Testis (tissue), 3 donors: ENCODE measurements around the gene SRD5A1. TPM values are rescaled to one million over a fixed set of nuclear protein-coding genes. Genes with fewer than 3 reads are reported as not detected.

Experiments used
- DNase-seq: peaks from one replicate; pipeline ENCODE4 v3.0.0-alpha.2; 2019
- H3K27ac ChIP-seq, 2 donors: fragments of 200-600 bp; sonication (generic); one replicate each; pipeline ENCODE4 v1.5.1; 2019
- H3K27me3 ChIP-seq: fragments of 200-600 bp; sonication (generic); one replicate; pipeline ENCODE4 v1.5.1; 2019
- H3K36me3 ChIP-seq: fragments of 200-600 bp; sonication (generic); one replicate; pipeline ENCODE4 v1.5.1; 2017; ENCODE audit warnings: low read depth; ENCODE audit errors: missing control alignments
- H3K4me1 ChIP-seq: fragments of 200-600 bp; sonication (generic); one replicate; pipeline ENCODE4 v1.5.1; 2019
- H3K4me3 ChIP-seq, 2 donors: fragments of 200-600 bp; sonication (generic); one replicate each; pipeline ENCODE4 v1.5.1; 2017 to 2019
- H3K9me3 ChIP-seq: fragments of 200-600 bp; sonication (generic); one replicate; pipeline ENCODE4 v1.5.1; 2017
- CTCF ChIP-seq, 3 experiments: fragments of 450-650 bp in 2 of 3; fragments of 200-600 bp in 1 of 3; sonication (generic) in 1 of 3; IDR thresholded peaks; one replicate each; pipeline ENCODE4 v1.5.1; 2016 to 2019; ENCODE audit warnings: antibody characterized with exemption in 3 of 3, mild to moderate bottlenecking in 2 of 3, moderate library complexity in 1 of 3
- POLR2A ChIP-seq: fragments of 450-650 bp; IDR thresholded peaks from one replicate; pipeline ENCODE4 v1.6.1; 2017; ENCODE audit warnings: antibody characterized with exemption, mild to moderate bottlenecking, moderate library complexity
- WGBS, 2 donors: methylation state at CpG; one replicate each; pipeline ENCODE4 v1.1.5; 2018; 5-methylcytosine and 5-hydroxymethylcytosine counted together
- intact Hi-C: fragments of 100-400 bp; cut with DNase I; formaldehyde crosslinking; loops from one replicate; pipeline ENCODE4 v1.15.1; 2023; ENCODE audit warnings: low total_unique reads
- polyA plus RNA-seq: library from polyadenylated mRNA; stranded (reverse); fragments of 350-450 nt; fragmentation: Illumina TruSeq; extraction: RNeasy Lipid Tissue Mini Kit (QIAGEN cat#74804); gene quantifications from one replicate; pipeline ENCODE4 v1.2.3, GENCODE V29; 2014; ENCODE audit warnings: low read depth, low replicate concordance; ENCODE audit not compliant: insufficient read depth
- total RNA-seq, 2 donors: library from RNA; depleted of rRNA; stranded (reverse); fragments of >200 nt; gene quantifications; one replicate each; pipeline ENCODE4 v1.2.3, GENCODE V29; 2016

SRD5A1 gene
- total and polyA plus RNA-seq, 3 donors from 2014 or later = 3.8 to 13.9 (median 7.9) TPM

GRCh38 chr5:6712577-6713273 lies 79.5 kb downstream of the SRD5A1 start:
- Histone ChIP-seq H3K36me3 (no peaks in the 10 kb centered on the region), H3K27me3 (no peaks in the 10 kb centered on the region), H3K4me3 (peak overlapping the region; percentile 76 to 86), H3K9me3 (no peaks in the 10 kb centered on the region), H3K4me1 (peaks cover 36% of the 10 kb centered on the region), H3K27ac (peak overlapping the region; percentile 78 to 97)
- WGBS, 2 donors = 1 to 4% methylated on average over 4 to 65 of the region's 85 CpGs
- intact Hi-C loops = no loop called here
- TF ChIP-seq CTCF (IDR thresholded peaks at IDR 0.05) (no peak), POLR2A (no peak)
- DNase-seq = peak; percentile 95

GRCh38 chr5:6713274-6714225 lies 80.3 kb downstream of the SRD5A1 start, which contains the start of gene TENT4A:
TSS of gene TENT4A (plus strand) at chr5:6713432. CDS start at chr5:6713984, 552 bp downstream.
- peak within 1 kb of the TSS; percentile 76 to 86 for H3K4me3 ChIP-seq
- intact Hi-C loops = no loop called here
- TF ChIP-seq POLR2A (no peak), CTCF (IDR thresholded peaks at IDR 0.05) (no peak)
- DNase-seq = peak; percentile 48
- H3K4me1 ChIP-seq = peaks cover 38% of the 10 kb centered on the region
- WGBS, 2 donors = 0 to 1% methylated on average over 16 to 32 of the region's 174 CpGs
- H3K9me3 ChIP-seq = no peaks in the 10 kb centered on the region
- H3K27me3 ChIP-seq = no peaks in the 10 kb centered on the region
- H3K36me3 ChIP-seq = no peaks in the 10 kb centered on the region
- peak within 1 kb of the TSS; percentile 78 to 97 for H3K27ac ChIP-seq

- peaks cover 38% of the 10 kb centered on the region for H3K4me1 ChIP-seq
- H3K36me3 ChIP-seq = no peaks in the 10 kb centered on the region
- intact Hi-C loops = no loop called here
- no peaks in the 10 kb centered on the region for H3K27me3 ChIP-seq
- TF ChIP-seq CTCF (IDR thresholded peaks at IDR 0.05) (no peak), POLR2A (no peak)
- H3K9me3 ChIP-seq = no peaks in the 10 kb centered on the region
- no peak for DNase-seq
- 1 to 2% methylated on average over 8 to 39 of the region's 99 CpGs for WGBS, 2 donors
- peak overlapping the region; percentile 36 to 68 for H3K4me3 ChIP-seq
- H3K27ac ChIP-seq = peak overlapping the region in 1 of 2 donors; percentile 83
These were observed 81.2 kb downstream of the SRD5A1 start for GRCh38 chr5:6714226-6715041.

GRCh38 chr5:6715271-6715670 lies 82.0 kb downstream of the SRD5A1 start:
- intact Hi-C loops = no loop called here
- peaks cover 38% of the 10 kb centered on the region for H3K4me1 ChIP-seq
- no peak for DNase-seq

More at GRCh38 chr5:6715271-6715670, 82.0 kb downstream of the SRD5A1 start:
- H3K4me3 ChIP-seq = peak overlapping the region; percentile 36 to 68
- 43 to 46% methylated on average over 6 of the region's 6 CpGs for WGBS, 2 donors
- H3K9me3 ChIP-seq = no peaks in the 10 kb centered on the region
- H3K27ac ChIP-seq = no peak overlapping the region
- no peaks in the 10 kb centered on the region for H3K36me3 ChIP-seq
- TF ChIP-seq POLR2A = no peak
- no peak for TF ChIP-seq CTCF (IDR thresholded peaks at IDR 0.05)
- H3K27me3 ChIP-seq = no peaks in the 10 kb centered on the region
